GM19351 (cell line): ENCODE measurements around the gene PRSS53.
"Not testable (repeated sequence)": the region's sequence is repeated elsewhere in the genome, so short reads cannot be mapped to it uniquely, and the experiment has no call there.

ENCODE experiments used
- ATAC-seq: cut with Tn5 transposase; IDR thresholded peaks from one replicate; pipeline ENCODE4 v1.9.1; 2021; ENCODE audit warnings: mild to moderate bottlenecking, moderate library complexity; ENCODE audit not compliant: unreplicated experiment

PRSS53 gene

GRCh38 chr16:31118223-31119155 lies 29.7 kb upstream of the PRSS53 start:
- no peak for ATAC-seq

GRCh38 chr16:31117384-31118222 lies 28.9 kb upstream of the PRSS53 start, which contains the start of gene KAT8:
Gene KAT8 (plus strand): TSS chr16:31117664. CDS start chr16:31117682, 18 bp downstream.
- ATAC-seq = peak; percentile 93

GRCh38 chr16:31114468-31114867 lies 25.7 kb upstream of the PRSS53 start:
- no peak for ATAC-seq

GRCh38 chr16:31113121-31114120 lies 24.7 kb upstream of the PRSS53 start:
- ATAC-seq = no peak

GRCh38 chr16:31112711-31113110 lies 24.0 kb upstream of the PRSS53 start:
- no peak for ATAC-seq

GRCh38 chr16:31111881-31112466 lies 23.2 kb upstream of the PRSS53 start:
- no peak for ATAC-seq

- no peak for ATAC-seq
Observed at GRCh38 chr16:31110106-31111034, 21.6 kb upstream of the PRSS53 start.

- no peak for ATAC-seq
Observed at GRCh38 chr16:31109622-31110021, 20.9 kb upstream of the PRSS53 start.

GRCh38 chr16:31108794-31109558 lies 20.2 kb upstream of the PRSS53 start:
- no peak for ATAC-seq

GRCh38 chr16:31108035-31108793 lies 19.5 kb upstream of the PRSS53 start, which contains the start of gene BCKDK:
Gene BCKDK (plus strand): TSS chr16:31108386. CDS start chr16:31109224, 838 bp downstream.
- peak; percentile 85 for ATAC-seq

- peak; percentile 65 for ATAC-seq
Observed at GRCh38 chr16:31107465-31107867, 18.7 kb upstream of the PRSS53 start.

GRCh38 chr16:31106509-31107464 lies 18.0 kb upstream of the PRSS53 start:
- no peak for ATAC-seq

GRCh38 chr16:31105677-31106213 lies 17.0 kb upstream of the PRSS53 start:
- ATAC-seq = no peak

GRCh38 chr16:31100876-31101641 lies 12.3 kb upstream of the PRSS53 start:
- ATAC-seq = not testable (repeated sequence)
